ENCODE data around the gene CORO2A.
"Not testable (repeated sequence)": the region's sequence is repeated elsewhere in the genome, so short reads cannot be mapped to it uniquely, and the experiment has no call there.

The CORO2A gene

GRCh38 chr9:98191181-98191608 is 1.2 kb downstream of the CORO2A start:
- DNase-seq: no peak

GRCh38 chr9:98190757-98191105 is 1.7 kb downstream of the CORO2A start:
- no peak for DNase-seq

- no peak for DNase-seq
Measured at GRCh38 chr9:98189412-98189811, 3.0 kb downstream of the CORO2A start.

GRCh38 chr9:98187926-98188325 is 4.5 kb downstream of the CORO2A start:
- DNase-seq: no peak

- DNase-seq: no peak
Measured at GRCh38 chr9:98186236-98186635, 6.2 kb downstream of the CORO2A start.

GRCh38 chr9:98185611-98186171 is 6.7 kb downstream of the CORO2A start:
- no peak for DNase-seq

- no peak for DNase-seq
Measured at GRCh38 chr9:98185021-98185567, 7.3 kb downstream of the CORO2A start.

GRCh38 chr9:98184326-98184725 is 8.1 kb downstream of the CORO2A start:
- DNase-seq: no peak

- DNase-seq: no peak
Measured at GRCh38 chr9:98182889-98183599, 9.4 kb downstream of the CORO2A start.

- DNase-seq: peak; percentile 53
Measured at GRCh38 chr9:98182069-98182820, 10.2 kb downstream of the CORO2A start.

- no peak for DNase-seq
Measured at GRCh38 chr9:98181746-98182068, 10.7 kb downstream of the CORO2A start.

- no peak for DNase-seq
Measured at GRCh38 chr9:98180996-98181395, 11.4 kb downstream of the CORO2A start.

- DNase-seq: no peak
Measured at GRCh38 chr9:98178874-98179850, 13.3 kb downstream of the CORO2A start.

GRCh38 chr9:98176391-98177259 is 15.8 kb downstream of the CORO2A start:
- no peak for DNase-seq

- no peak for DNase-seq
Measured at GRCh38 chr9:98175762-98176161, 16.7 kb downstream of the CORO2A start.

- DNase-seq: no peak
Measured at GRCh38 chr9:98175028-98175569, 17.3 kb downstream of the CORO2A start.

GRCh38 chr9:98174502-98174918 is 17.9 kb downstream of the CORO2A start:
- DNase-seq: not testable (repeated sequence)

GRCh38 chr9:98173181-98173580 is 19.3 kb downstream of the CORO2A start:
- DNase-seq: no peak

- DNase-seq: peak; percentile 94
Measured at GRCh38 chr9:98172604-98173003, 19.8 kb downstream of the CORO2A start.

- DNase-seq: no peak
Measured at GRCh38 chr9:98171176-98171925, 21.1 kb downstream of the CORO2A start.

All from NCI-H2029 treated with DMSO at 0.1 percent for 48 hours (cell line).